ENCODE measurements around the gene INPP4A.

The INPP4A gene

DNA sequence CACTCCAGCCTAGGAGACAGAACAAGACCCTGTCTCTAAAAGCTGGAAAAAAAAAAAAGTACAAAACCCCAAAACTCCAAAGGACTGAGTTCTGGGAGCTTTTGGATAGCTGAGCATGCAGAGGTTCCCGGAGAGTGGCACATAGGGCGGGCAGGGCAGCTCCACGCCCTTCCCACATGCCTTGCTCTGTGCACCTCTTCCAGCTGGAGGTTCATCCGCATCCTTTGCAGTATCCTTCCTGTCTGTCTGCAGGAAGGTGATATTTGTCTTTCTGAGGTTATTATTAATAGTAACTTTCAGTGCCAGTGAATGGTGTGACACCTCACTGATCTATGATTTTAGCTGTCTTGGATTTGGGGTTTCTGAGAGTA lies 70.2 kb downstream of the INPP4A start:
- no peak for DNase-seq (ENCODE audit: low read depth)

GRCh38 chr2:98515250-98515991 lies 70.8 kb downstream of the INPP4A start:
- DNase-seq (ENCODE audit: low read depth), result no peak

- no peak for DNase-seq (ENCODE audit: low read depth)
Observed at GRCh38 chr2:98516571-98516970, 71.9 kb downstream of the INPP4A start.

DNA sequence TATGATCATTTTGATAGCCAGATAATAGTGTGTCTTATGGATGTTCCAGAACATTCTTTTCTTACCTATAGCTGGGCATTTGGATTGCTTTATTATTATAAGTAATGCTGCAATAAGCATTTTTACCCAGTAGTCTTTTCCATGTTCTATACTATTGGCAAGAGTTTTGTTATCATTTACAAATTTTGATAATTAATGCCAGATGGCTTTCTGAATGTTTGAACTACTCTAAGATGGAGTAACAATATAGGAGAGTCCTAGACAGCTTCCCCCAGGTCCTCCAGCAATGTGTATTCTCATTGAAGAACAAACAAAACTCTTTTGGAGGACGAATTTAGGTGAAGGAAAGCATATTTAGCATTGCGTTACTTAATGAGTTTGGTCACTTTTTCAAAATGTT lies 73.0 kb downstream of the INPP4A start:
- DNase-seq (ENCODE audit: low read depth), result no peak

GRCh38 chr2:98518101-98518500 lies 73.4 kb downstream of the INPP4A start:
- DNase-seq (ENCODE audit: low read depth), result peak; percentile 39

GRCh38 chr2:98519156-98519555 lies 74.5 kb downstream of the INPP4A start:
- DNase-seq (ENCODE audit: low read depth), result no peak

DNA sequence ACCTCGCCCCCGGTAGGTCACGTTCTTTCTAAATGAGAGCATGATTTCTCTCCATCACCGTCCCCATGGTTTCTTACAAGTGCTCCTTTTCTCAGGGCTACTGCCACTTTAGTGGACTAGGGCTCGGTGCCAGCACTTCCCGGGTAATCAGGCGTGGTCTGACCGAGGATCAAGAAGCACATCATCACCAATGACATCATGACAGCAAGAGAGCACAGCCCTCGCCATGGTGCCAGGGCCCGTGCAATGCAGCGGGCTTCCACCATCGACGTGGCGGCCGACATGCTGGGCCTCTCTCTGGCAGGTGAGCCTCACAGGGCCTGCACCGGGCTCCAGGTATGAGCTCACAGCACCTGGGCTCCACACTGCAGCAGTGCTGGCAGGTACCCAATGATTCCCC lies 75.2 kb downstream of the INPP4A start:
- DNase-seq (ENCODE audit: low read depth), result no peak

DNA sequence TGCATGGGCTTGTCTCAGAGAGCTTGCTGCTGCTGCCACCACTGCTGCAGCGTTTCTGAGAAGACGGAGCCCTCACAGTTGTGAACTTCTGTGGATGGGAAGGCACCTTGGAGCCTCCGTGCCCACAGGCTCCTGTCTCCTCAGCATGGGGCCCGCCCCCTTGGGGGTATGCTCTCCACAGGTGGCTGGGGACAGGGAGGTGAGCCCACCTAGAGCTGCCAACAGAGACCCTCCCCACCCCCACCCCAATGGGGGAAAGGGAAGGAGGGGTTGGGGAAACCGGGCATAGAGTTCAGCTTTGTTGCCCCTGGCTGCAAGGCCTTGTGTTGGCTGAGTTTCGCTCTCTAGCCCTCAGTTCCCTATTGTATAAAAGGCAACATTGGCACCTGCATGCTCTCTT lies 76.1 kb downstream of the INPP4A start:
- no peak for DNase-seq (ENCODE audit: low read depth)

- no peak for DNase-seq (ENCODE audit: low read depth)
Observed at GRCh38 chr2:98521266-98521665, 76.6 kb downstream of the INPP4A start.

DNA sequence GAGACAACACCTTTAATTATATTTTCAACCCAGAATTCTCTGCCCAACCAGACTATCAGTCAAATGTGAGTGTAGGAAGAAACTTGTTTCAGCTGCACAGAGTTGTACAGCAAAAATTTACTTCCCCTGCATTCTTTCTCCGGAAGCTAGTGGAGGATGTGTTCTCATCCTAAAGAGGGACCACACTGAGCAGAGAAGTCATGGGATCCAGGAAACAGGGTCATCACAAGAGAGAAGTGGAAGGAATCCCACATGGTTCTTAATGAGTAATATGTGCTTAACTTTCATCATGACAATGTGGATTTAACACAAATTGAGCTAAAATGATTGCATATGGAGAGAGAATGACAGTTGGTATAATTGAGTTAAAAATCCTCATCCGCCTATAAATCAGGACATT lies 78.2 kb downstream of the INPP4A start:
- no peak for DNase-seq (ENCODE audit: low read depth)

GRCh38 chr2:98524168-98524567 lies 79.5 kb downstream of the INPP4A start:
- no peak for DNase-seq (ENCODE audit: low read depth)

- DNase-seq (ENCODE audit: low read depth), result no peak
Observed at GRCh38 chr2:98528349-98528748, 83.7 kb downstream of the INPP4A start.

GRCh38 chr2:98530114-98530513 lies 85.5 kb downstream of the INPP4A start:
- DNase-seq (ENCODE audit: low read depth), result no peak

DNA sequence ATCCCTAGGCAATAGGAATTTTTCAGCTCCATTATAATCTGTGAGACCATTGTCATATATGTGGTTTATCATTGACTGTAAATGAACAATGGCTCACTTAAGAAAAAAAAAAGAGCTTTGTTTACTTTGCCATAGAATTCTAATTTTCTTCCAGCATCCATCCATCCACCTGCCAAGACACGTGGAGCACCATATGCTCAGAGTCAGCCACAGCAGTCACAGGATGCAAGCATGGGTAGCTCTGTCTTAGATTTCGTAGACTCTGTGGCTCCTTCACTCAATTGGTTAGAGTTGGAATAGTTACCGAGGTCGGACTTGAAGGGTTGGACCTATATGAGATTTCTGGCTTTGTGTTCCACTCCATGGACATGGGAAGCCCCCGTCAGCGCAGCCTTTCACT lies 88.1 kb downstream of the INPP4A start:
- DNase-seq (ENCODE audit: low read depth), result no peak

GRCh38 chr2:98533547-98533946 lies 88.9 kb downstream of the INPP4A start:
- DNase-seq (ENCODE audit: low read depth), result no peak

DNA sequence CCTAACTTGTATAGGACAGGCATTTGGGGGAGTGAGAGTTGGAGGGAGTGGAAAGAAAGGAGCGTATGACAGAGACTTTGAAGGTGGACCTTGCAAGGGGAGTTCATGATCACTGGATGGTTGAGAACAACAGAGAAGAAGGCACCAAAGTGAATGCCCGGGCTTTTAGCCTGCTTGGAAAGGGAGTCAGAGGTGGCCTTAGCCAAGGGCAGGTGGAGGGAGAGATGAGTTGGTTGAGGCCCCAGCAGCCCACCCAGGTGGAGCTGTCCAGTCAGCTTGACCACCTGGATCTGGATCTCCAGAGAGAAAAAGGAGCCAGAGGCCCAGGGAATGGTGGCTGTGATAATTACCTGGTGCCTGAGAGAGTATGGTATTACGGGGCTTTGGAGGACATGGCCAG lies 90.1 kb downstream of the INPP4A start:
- DNase-seq (ENCODE audit: low read depth), result no peak

DNA sequence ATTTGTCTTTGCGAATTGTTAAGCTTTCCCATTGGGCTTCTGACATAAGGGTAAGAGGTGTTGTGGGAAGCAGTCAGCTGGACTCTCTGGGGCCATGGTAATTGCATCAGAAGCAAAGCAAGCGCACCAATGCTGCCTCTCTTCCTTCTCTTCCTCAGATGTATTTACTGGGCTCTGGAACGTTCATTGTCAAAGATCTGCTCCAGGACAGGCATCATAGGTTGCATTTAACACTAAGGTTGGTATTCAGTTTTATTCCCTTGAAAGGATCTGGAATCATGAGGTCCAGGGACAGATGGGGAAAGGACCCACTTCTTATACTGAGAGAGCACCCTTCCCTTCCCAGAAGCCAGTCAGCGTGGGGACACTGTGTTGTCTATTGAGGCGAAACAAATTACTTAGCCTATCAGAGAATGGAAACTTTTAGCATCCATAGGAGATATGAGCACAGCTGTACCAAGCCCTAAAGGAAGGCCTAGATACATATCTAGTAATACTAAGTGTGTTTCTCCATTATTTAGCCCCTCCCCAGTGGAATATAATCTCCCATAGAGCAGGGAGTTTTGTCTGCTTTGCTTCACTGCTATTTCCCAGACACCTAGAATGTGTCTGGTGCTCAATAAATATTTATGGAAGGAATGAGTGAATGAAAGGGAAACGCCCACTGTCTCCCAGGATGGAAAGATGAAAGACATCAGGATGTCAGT lies 91.5 kb downstream of the INPP4A start:
- no peak for DNase-seq (ENCODE audit: low read depth)

DNA sequence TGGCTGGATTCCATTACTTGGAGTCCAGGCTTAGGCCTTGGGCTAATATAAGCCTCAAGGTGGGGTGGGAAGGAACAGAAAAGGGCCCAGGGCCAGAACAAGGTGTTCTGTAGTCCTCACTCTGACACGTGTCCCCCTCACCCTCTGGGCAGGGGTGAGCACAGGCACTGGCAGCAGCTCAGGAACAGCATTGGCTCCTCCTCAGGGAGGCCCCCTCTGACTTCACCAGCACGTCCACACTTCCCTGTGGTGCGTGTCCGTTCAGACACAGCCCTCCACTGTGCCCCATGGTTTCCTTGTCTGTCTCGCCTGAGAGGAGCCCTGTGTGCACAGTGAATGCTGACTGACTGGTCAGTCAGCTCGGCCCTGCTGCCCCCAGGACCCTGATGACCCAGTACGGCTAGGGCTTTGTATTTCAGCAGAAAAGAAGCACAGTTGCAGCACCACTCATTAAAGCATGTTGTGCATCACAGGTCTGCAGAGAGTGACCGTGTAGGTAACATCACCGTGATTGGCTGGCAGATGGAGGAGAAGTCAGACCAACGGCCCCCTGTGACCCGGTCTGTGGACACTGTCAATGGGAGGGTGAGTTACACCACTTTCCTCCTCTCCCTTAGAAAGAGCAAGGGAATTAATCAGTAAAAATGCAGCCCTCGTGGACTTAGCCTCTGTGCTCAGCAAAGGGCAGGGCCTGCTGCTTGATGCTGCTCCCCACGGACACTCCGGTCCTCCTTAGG lies 92.9 kb downstream of the INPP4A start:
- DNase-seq (ENCODE audit: low read depth), result no peak

DNA sequence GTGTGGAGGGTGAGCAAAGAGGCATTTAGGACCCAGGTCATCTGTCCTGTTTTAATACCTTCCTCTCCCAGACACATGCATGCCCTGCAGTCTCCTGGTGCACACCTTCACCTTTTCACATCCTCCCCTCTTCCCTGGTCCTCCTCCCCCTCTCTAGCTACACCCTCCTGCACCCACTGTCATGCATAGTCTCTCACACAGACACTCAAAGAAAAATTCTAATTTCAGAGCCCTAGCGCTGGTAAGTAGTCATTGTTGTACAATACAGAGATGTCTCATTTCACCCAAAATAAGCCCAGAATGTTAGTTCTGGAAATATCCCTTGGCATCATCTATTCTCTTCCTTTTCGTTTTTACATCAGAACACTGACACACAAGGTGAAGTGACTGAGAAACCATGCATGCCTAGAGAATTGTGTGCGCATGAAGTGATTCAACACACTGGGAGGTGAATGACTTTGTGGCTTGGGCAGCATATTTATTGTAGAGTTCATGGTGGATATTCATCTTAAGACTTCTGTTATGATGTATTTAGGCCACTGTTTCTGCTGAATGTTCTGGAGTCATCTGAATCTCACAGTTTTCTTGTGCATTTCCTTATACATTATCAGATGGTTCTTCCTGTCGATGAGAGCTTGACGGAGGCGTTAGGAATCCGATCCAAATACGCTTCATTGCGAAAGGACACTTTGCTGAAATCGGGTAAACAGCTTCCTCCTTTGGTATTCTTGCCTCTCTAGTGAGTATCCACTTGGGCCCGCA lies 93.8 kb downstream of the INPP4A start:
- no peak for DNase-seq (ENCODE audit: low read depth)

DNA sequence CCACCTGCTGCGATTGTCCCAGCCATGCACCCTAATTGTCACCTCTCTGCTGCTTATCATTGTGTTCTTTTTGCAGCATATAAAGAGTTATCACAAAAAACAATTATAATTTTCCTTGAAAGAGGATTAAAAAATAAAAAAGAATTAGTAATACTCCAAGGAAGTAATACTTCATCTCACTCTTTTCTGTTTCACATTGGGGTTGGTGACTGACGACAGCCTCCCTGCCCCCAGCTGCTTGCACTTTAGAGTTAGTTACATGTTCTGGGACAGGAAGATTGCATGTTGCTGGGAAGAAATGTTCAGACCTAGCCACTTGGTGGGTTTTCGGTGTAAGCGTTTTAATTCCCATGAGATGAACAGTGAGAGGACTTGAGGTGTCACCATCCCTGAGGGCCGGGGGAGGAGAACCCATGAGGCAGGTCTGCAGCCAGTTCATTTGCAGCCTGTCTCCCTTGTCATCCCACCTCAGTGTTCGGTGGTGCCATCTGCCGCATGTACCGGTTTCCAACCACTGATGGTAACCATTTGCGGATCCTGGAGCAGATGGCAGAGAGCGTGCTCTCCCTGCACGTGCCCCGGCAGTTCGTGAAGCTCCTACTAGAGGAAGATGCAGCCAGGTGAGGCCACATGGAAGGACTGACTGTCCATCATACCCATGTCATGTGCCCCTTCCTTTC lies 94.5 kb downstream of the INPP4A start:
- DNase-seq (ENCODE audit: low read depth), result no peak

DNA sequence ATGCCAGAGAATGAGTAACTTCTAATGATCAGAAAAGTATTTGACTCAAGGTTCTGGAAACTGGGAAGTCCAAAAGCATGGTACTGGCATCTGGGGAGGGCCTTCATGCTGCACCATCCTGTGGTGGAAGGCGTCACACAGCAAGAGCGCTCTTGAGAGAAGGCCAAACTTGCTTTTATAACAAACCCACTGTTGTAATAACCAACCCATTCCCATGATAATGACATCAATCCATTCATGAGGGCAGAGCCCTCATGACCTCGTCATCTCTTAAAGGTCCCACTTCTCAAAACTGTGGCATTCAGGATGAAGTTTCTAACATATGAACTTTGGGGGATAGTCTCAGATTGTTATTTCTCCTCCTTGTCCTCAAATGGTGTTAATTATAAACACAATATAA lies 95.9 kb downstream of the INPP4A start:
- no peak for DNase-seq (ENCODE audit: low read depth)

GRCh38 chr2:98541489-98541888 lies 96.8 kb downstream of the INPP4A start:
- DNase-seq (ENCODE audit: low read depth), result no peak
